HEK293 (cell line): ENCODE results near the gene ALDH4A1.

Experiments used
- CTCF ChIA-PET: fragments of 350-600 bp; formaldehyde crosslinking; extraction: SDS; loops from one replicate; lab custom pipeline; 2021; ENCODE audit warnings: antibody characterized with exemption; lab: Yijun Ruan, JAX
- POLR2A ChIA-PET: fragments of 300-600 bp; formaldehyde crosslinking; extraction: SDS; loops from one replicate; lab custom pipeline; 2020; ENCODE audit warnings: antibody characterized with exemption, inconsistent platforms; lab: Yijun Ruan, JAX
- H3K27ac ChIP-seq: fragments of 200-500 bp; sonication (Bioruptor generic); 2 replicates; pipeline ENCODE4 v1.5.1; 2014; ENCODE audit warnings: low read depth, low read length, control low read depth, inconsistent platforms; ENCODE audit errors: extremely low read depth
- H3K36me3 ChIP-seq, 2 experiments: fragments of 200-500 bp in 1 of 2; sonication (Bioruptor generic) in 1 of 2; 1 replicate in 1 of 2; 2 replicates in 1 of 2; pipeline ENCODE4 v1.5.1; 2014 to 2017; ENCODE audit warnings: inconsistent platforms in 2 of 2, low read length in 2 of 2; ENCODE audit not compliant: control insufficient read depth in 2 of 2, insufficient read depth in 1 of 2
- H3K4me1 ChIP-seq: fragments of 200-500 bp; sonication (Bioruptor generic); 2 replicates; pipeline ENCODE4 v1.5.1; 2014; ENCODE audit warnings: mild to moderate bottlenecking, low read length, inconsistent platforms; ENCODE audit not compliant: control insufficient read depth, insufficient read depth
- H3K4me3 ChIP-seq: 2 replicates; pipeline ENCODE4 v1.5.1; 2011; ENCODE audit warnings: low read depth, mild to moderate bottlenecking, control low read depth, low read length, moderate library complexity
- H3K9me3 ChIP-seq: fragments of 200-500 bp; sonication (Bioruptor generic); 2 replicates; pipeline ENCODE4 v1.5.1; 2014; ENCODE audit warnings: low read depth, low read length, inconsistent platforms; ENCODE audit not compliant: control insufficient read depth, insufficient read depth
- BCL6B ChIP-seq: fragments of 450-650 bp; formaldehyde crosslinking; IDR thresholded peaks from 2 replicates; pipeline ENCODE4 v1.5.1; 2017; ENCODE audit warnings: missing biosample characterization, missing genetic modification characterization
- CTCF ChIP-seq: fragments of 450-650 bp; formaldehyde crosslinking; IDR thresholded peaks from 2 replicates; pipeline ENCODE4 v1.5.1; 2016; ENCODE audit warnings: missing biosample characterization, missing genetic modification characterization
- GLI4 ChIP-seq: fragments of 450-650 bp; formaldehyde crosslinking; IDR thresholded peaks from 2 replicates; pipeline ENCODE4 v1.5.1; 2016; ENCODE audit warnings: missing biosample characterization, missing genetic modification characterization
- GLIS1 ChIP-seq: fragments of 450-650 bp; formaldehyde crosslinking; IDR thresholded peaks from 2 replicates; pipeline ENCODE4 v1.5.1; 2016; ENCODE audit warnings: missing biosample characterization, missing genetic modification characterization
- OVOL3 ChIP-seq: fragments of 450-650 bp; formaldehyde crosslinking; IDR thresholded peaks from 2 replicates; pipeline ENCODE4 v1.5.1; 2016; ENCODE audit warnings: missing biosample characterization, missing genetic modification characterization
- PRDM6 ChIP-seq: fragments of 450-650 bp; formaldehyde crosslinking; IDR thresholded peaks from 2 replicates; pipeline ENCODE4 v1.5.1; 2017; ENCODE audit warnings: missing biosample characterization, missing genetic modification characterization
- TSHZ1 ChIP-seq: fragments of 450-650 bp; formaldehyde crosslinking; IDR thresholded peaks from 2 replicates; pipeline ENCODE4 v1.5.1; 2016; ENCODE audit warnings: missing biosample characterization, missing genetic modification characterization, borderline replicate concordance
- ZBTB21 ChIP-seq: fragments of 450-650 bp; formaldehyde crosslinking; IDR thresholded peaks from 2 replicates; pipeline ENCODE4 v1.5.1; 2017; ENCODE audit warnings: missing biosample characterization, missing genetic modification characterization
- ZFP37 ChIP-seq: fragments of 450-650 bp; formaldehyde crosslinking; IDR thresholded peaks from 2 replicates; pipeline ENCODE4 v1.5.1; 2016; ENCODE audit warnings: missing biosample characterization, missing genetic modification characterization
- ZNF626 ChIP-seq: fragments of 450-650 bp; sonication (Bioruptor Pico); formaldehyde crosslinking; IDR thresholded peaks from 2 replicates; pipeline ENCODE4 v1.5.1; 2018; ENCODE audit warnings: missing biosample characterization, missing genetic modification characterization, inconsistent platforms
- ZNF629 ChIP-seq: fragments of 450-650 bp; formaldehyde crosslinking; IDR thresholded peaks from 2 replicates; pipeline ENCODE4 v1.5.1; 2017; ENCODE audit warnings: missing biosample characterization, missing genetic modification characterization
- ZNF792 ChIP-seq: fragments of 450-650 bp; formaldehyde crosslinking; IDR thresholded peaks from 2 replicates; pipeline ENCODE4 v1.5.1; 2016; ENCODE audit warnings: missing biosample characterization, missing genetic modification characterization
- ZSCAN4 ChIP-seq: fragments of 450-650 bp; formaldehyde crosslinking; IDR thresholded peaks from 2 replicates; pipeline ENCODE4 v1.5.1; 2017; ENCODE audit warnings: missing biosample characterization, missing genetic modification characterization
- ZXDB ChIP-seq: fragments of 450-650 bp; formaldehyde crosslinking; IDR thresholded peaks from 2 replicates; pipeline ENCODE4 v1.5.1; 2016; ENCODE audit warnings: missing biosample characterization, missing genetic modification characterization
- TF ChIP-seq, protein P1 (sequence below): fragments of 450-650 bp; formaldehyde crosslinking; conservative IDR thresholded peaks from 2 replicates; pipeline ENCODE4 v1.5.1; 2016; ENCODE audit warnings: low read depth, missing biosample characterization, missing genetic modification characterization

The ALDH4A1 gene

DNA sequence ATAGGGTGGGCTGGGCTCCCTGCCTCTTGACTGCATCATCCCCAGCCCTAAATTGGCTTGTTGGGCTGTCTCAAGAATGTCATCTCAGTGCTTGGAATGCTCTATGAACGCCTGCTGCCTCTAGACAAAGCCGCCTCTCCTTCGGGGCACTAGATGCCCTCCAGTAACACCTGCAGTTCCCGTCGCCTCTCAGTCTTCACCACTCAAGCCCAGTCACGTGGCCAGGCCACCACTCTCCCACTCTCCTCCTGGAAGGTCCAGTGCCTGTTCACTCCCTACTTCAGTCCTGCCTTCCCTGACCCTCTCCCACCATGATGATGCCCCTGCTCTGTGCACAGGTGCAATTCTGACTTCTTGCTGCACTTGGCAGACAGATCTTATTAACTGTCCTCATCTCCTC is 49.9 kb downstream of the ALDH4A1 start (continued):
- TF ChIP-seq, protein P1, sequence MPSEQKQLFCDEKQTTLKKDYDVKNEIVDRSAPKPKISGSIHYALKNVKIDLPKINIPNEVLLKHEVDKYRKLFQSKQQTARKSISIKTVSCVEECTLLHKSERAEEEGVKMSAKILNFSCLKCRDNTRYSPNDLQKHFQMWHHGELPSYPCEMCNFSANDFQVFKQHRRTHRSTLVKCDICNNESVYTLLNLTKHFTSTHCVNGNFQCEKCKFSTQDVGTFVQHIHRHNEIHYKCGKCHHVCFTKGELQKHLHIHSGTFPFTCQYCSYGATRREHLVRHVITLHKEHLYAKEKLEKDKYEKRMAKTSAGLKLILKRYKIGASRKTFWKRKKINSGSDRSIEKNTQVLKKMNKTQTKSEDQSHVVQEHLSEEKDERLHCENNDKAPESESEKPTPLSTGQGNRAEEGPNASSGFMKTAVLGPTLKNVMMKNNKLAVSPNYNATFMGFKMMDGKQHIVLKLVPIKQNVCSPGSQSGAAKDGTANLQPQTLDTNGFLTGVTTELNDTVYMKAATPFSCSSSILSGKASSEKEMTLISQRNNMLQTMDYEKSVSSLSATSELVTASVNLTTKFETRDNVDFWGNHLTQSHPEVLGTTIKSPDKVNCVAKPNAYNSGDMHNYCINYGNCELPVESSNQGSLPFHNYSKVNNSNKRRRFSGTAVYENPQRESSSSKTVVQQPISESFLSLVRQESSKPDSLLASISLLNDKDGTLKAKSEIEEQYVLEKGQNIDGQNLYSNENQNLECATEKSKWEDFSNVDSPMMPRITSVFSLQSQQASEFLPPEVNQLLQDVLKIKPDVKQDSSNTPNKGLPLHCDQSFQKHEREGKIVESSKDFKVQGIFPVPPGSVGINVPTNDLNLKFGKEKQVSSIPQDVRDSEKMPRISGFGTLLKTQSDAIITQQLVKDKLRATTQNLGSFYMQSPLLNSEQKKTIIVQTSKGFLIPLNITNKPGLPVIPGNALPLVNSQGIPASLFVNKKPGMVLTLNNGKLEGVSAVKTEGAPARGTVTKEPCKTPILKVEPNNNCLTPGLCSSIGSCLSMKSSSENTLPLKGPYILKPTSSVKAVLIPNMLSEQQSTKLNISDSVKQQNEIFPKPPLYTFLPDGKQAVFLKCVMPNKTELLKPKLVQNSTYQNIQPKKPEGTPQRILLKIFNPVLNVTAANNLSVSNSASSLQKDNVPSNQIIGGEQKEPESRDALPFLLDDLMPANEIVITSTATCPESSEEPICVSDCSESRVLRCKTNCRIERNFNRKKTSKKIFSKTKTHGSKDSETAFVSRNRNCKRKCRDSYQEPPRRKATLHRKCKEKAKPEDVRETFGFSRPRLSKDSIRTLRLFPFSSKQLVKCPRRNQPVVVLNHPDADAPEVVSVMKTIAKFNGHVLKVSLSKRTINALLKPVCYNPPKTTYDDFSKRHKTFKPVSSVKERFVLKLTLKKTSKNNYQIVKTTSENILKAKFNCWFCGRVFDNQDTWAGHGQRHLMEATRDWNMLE (tag by site-specific recombination), result no peak
- no peak for TF ChIP-seq ZNF626 (tag by site-specific recombination)
- TF ChIP-seq GLI4 (tag by site-specific recombination), result no peak
- no peak for TF ChIP-seq TSHZ1
- TF ChIP-seq ZNF629, result no peak
- TF ChIP-seq OVOL3 (tag by site-specific recombination), result no peak
- TF ChIP-seq ZSCAN4, result no peak
- no peak for TF ChIP-seq ZBTB21
- no peak for TF ChIP-seq BCL6B (tag by site-specific recombination)
- no peak for TF ChIP-seq CTCF (tag by site-specific recombination)
- no peak for TF ChIP-seq ZXDB (tag by site-specific recombination)

DNA sequence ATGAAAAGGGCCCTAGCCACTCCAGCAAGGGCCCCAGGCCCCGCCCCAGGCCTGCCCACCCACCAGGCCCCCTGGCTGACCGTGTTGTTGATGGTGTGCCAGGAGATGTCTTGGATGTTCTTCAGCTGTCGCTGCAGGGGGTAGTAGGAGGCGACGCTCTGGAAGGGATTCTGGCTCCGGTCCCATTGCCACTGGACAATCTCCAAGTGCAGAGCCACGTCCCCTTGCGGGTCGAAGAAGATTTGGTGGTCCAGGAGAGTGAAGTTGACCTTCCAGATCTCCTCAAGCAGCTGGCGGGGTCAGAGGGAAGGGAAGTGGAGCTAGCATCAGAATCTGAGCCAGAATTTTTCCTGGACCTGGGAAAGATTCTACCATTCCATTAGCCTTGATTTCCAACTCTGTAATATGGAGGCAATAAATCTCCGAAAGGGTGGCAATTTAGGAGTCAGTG is 53.1 kb downstream of the ALDH4A1 start:
- Histone ChIP-seq H3K27ac (no peak overlapping the region), H3K4me3 (no peak overlapping the region), H3K4me1 (no peaks in the 10 kb centered on the region), H3K36me3 (no peaks in the 10 kb centered on the region), H3K9me3 (no peaks in the 10 kb centered on the region)
- no peak for TF ChIP-seq ZXDB (tag by site-specific recombination)
- peak; percentile 88 for TF ChIP-seq GLIS1 (tag by site-specific recombination)
- no peak for TF ChIP-seq ZNF792 (tag by site-specific recombination)
- TF ChIP-seq ZFP37, result no peak
- TF ChIP-seq PRDM6 (tag by site-specific recombination), result no peak
- ChIA-PET POLR2A (no interaction called here), CTCF (interaction anchor here (0.6 to 1.3 kb wide), 4 partner anchors 24 to 981 kb away, joined by 3 to 4 read pairs (median 3); no protein-coding TSS in a partner anchor)
